Epidermal melanocyte (primary cell): Measurements from ENCODE around the gene LRRC10.
"Not testable (repeated sequence)": the region's sequence is repeated elsewhere in the genome, so short reads cannot be mapped to it uniquely, and the experiment has no call there.

Source experiments
- DNase-seq: peaks from one replicate; pipeline ENCODE4 v3.0.0; 2011; ENCODE audit warnings: low spot score; ENCODE audit not compliant: insufficient read length

LRRC10 gene

GRCh38 chr12:69619050-69619449, 8.3 kb upstream of the LRRC10 start:
- DNase-seq = no peak

DNA sequence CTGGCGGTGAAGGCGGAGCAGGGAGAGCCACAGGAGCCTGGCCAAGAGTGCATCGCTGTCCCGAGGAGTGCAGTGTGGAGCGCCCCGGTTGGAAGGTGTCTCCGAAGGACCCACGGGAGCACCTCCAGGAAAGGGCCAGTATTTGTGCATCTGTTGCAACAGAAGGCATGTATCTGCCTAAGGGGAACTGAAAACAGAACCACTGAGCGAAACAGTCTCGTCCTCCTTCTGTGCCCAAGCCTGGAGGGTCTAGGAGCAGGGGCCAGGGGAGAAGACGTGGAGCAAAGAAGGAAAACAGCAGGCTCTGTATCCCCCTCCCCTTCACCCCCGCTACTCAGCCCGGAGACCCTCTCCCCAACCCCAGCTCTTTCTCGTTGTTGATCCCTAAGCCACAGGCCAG, 5.3 kb upstream of the LRRC10 start:
- no peak for DNase-seq

DNA sequence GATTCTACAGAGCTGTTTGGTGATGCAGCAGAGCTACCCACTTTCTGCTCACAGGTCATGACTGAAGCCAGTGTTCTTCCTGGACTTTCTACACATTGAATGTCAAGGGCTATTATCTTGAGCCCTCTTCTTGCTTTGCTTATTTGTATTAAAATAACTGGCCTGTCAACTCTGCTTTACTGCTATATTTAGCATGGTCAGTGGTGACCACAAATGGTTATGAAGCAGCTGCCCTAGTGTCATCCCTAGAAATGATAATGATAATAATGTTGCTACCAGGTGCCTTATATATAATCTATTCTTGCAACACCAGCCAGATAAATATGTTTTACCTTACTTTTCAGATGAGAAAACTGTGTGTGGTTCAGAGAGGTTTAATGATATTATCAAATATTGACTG, 2.6 kb upstream of the LRRC10 start:
- no peak for DNase-seq

DNA sequence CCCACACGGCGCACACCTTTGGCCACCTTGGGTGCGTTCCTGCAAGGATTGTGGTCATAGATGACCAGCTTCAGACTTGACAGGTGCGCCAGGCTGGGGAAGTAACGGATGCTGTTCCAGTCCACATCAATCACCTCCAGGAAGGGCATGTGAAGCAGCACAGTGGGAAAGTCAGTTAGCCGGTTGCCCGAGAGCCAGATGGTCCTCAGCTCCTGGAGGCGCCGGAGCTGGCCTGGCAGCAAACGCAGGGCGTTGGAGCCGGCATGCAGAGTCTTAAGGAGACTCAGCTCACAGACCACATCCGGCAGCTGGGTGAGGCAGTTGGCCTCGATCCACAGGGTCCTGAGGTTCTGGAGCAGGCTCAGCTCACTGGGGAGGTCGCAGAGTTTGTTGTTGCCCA, 581 bp downstream of the LRRC10 start:
- DNase-seq = no peak

GRCh38 chr12:69608114-69608513, 2.6 kb downstream of the LRRC10 start:
- DNase-seq = no peak

DNA sequence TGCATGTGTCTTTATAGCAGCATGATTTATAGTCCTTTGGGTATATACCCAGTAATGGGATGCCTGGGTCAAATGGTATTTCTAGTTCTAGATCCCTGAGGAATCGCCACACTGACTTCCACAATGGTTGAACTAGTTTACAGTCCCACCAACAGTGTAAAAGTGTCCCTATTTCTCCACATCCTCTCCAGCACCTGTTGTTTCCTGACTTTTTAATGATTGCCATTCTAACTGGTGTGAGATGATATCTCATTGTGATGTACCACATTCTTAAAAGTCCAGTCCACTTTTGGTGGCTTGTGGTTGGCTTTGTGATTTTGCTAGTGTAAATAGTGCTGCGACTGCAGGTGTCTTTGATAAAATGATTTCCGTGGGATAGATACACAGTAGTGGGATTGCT, 6.4 kb downstream of the LRRC10 start:
- not testable (repeated sequence) for DNase-seq

DNA sequence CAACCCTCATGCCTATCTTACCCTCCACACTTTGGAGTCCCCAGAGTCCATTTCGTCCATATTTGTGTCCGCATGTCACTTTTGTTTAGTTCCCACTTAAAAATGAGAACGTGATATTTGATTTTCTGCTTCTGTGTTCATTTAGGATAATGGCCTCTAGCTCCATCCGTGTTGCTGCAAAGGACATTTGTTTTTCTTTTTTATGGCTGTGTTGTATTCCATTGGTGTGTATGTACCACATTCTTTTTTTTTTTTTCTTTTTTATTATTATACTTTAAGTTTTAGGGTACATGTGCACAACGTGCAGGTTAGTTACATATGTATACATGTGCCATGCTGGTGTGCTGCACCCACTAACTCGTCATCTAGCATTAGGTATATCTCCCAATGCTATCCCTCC, 7.2 kb downstream of the LRRC10 start:
- not testable (repeated sequence) for DNase-seq

DNA sequence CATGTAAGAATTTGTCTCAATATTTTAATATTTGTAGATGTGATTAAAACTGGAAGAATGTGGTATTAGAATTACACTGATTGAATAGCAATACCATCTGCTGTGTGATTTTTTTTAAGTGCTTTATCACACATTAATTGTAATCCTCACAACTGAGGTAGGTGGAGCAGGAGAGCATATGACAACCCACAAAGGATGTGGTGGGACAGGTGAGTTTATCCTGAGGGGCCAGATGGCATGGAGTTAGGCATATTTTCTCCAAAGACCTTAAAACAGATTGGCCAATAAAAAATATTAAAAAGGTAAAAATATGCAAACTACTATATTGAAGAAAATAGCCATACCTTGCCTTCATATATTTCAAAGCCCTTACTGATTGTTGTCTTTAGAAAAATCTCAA, 7.8 kb downstream of the LRRC10 start:
- DNase-seq = no peak

- DNase-seq = no peak
Observed at GRCh38 chr12:69601962-69602685, 8.6 kb downstream of the LRRC10 start.

DNA sequence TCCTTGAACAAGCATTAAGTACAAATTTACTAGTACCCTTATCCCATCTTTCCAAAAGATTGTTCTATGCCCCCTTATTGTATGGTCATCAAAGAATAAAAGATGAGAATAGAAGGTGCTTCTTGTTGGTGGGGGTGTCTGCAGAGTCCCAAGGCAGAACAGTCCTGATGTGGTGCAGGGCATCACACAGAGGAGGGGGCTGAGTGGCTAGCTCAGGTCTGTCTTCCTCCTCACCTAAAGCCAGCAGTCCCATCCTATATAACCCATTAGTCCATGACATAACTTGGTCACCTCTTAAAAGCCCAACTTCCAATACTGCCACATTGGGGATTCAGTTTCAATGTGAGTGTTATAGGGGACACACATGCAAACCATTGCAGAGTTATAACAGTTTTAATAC, 9.9 kb downstream of the LRRC10 start:
- DNase-seq = no peak

DNA sequence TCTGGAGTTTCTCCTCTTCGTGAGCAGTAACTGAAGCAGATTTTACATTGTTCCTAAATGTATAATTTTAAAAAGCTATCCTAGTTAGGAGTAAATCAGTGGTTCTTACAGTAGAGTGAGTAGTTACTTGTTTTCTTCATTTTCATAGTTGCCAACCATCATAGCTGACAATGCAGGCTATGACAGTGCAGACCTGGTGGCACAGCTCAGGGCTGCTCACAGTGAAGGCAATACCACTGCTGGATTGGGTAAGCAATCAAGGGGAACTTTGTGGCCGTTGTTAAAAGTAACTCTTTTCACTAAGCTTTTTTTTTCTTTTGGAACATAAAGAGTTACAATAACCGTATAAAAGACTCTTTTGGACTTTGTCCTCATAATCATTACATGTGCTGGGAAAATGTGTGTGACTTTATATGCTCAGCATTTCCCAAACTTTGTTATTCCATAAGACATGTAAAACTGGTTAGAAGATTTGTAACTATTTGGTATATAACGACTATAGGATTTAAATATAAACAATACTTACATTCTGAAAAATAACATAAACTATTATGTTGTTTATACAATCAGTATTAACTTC, 12.4 kb downstream of the LRRC10 start:
- DNase-seq = no peak

DNA sequence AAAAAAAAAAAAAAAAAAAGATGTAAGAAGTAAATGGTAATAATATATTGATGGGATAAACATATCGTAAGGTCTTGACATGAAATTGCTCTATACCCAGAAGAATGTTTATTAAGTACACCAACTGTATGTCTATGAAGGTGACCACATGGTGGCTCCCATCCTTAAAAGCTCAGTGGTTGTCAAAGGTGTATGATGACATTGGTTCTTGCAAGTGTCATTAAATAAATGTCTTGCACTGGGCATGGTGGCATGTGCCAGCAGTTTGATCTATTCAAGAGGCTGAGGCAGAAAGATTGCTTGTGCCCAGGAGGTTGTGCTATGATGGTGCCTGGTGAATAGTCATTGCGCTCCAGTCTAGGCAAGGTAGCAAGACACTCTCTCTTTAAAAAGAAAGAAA, 15.0 kb downstream of the LRRC10 start:
- DNase-seq = no peak

DNA sequence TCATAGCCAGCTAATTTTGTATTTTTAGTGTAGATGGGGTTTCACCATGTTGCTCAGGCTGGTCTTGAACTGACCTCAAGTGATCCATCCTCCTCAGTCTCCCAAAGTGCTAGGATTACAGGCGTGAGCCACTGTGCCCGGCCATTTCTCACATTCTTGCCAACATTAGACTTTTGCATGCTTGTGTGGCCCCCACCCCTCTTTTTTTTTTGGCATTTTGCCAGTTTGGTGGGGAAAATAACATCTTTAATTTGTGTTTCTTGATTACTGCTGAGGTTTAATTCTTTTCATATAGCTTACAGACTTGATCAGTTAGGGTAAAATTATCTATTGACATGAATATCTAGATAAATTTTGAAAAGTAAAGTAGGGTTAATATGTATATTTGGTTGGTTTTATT, 21.6 kb downstream of the LRRC10 start:
- no peak for DNase-seq

- no peak for DNase-seq
Observed at GRCh38 chr12:69588527-69588926, 22.2 kb downstream of the LRRC10 start.

- peak; percentile 86 for DNase-seq
Observed at GRCh38 chr12:69585189-69586062, 25.3 kb downstream of the LRRC10 start, which contains the start of gene CCT2. CCT2 (plus strand) TSS chr12:69585459; CDS start chr12:69585522, 63 bp downstream.

GRCh38 chr12:69583203-69583602, 27.5 kb downstream of the LRRC10 start:
- no peak for DNase-seq

- no peak for DNase-seq
Observed at GRCh38 chr12:69580074-69580473, 30.6 kb downstream of the LRRC10 start.

DNA sequence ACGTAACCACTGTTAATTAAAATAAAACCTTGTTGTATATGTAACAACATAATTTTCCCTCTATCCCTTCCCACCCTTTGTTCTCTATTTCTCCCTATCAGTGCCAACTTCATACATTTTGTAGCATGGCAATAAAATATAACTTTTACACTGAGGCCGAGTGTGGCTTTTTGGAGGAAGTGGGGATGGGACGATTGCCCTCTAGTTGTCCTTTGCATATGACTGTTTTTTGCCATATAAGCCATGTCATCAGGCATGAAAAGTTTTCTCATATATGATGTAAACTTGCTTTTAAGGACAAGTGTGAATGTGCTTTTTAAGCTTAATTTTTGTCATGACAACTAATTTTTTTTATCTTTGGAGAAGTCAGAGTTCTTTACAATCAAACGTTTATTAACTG, 31.7 kb downstream of the LRRC10 start:
- no peak for DNase-seq

- DNase-seq = no peak
Observed at GRCh38 chr12:69578283-69578682, 32.4 kb downstream of the LRRC10 start.

DNA sequence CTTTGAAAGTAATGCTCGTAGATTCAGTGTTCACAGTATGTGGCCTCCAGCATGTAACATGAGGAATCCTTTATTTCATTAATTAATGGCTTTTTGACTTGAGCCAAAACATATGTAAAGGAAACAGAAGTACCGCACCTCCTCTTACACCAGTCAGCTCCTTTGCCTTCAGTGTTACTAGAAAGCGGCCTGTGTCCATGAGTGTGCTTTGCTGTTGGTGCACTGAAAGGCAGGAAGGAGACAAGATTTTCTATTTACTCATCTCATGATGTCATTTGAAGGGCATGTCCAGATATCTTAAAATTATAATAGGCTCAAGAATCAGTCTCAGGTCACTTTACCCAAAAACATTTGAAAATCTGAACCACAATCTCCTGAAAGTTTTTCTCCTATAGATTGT, 35.4 kb downstream of the LRRC10 start:
- DNase-seq = no peak

DNA sequence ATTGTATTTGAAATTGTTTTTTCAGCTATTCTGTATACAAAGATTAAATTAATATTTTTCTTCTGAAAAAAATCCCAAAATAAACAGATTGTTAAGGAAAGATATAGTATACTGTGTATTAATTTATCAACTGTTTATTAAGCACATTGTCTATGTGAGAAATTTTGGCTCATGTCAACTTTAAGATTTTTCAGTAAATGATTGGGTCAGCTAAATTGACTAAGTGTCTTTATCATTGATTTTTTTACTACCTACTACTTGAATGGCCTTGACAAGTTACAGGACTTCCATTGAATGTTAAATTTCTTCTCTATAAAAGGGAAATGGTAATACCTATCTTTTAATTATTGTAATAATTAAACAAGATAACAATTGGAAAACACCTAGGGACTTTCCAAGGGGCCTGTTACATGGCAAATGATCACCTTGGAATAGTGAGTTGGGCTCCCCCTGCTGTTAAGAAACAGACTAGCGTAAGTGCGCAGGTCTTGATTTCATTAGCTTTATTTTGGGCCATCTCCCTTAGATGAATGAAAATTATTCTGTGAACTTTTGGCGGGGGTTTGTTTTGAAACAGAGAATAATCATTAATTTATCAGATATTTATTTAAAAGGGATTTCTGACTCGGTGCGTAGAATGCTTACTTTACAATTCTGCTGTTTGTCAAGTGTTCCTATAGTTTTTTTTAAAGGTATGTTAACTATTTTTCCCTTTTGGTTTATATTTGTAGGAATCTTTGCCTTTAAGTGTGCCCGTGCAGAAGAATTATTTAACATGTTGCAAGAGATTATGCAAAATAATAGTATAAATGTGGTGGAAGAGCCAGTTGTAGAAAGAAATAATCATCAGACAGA, 39.9 kb downstream of the LRRC10 start:
- DNase-seq = peak; percentile 20
